HG02870 (cell line): ENCODE data around the gene GH1.

Experiments used
- ATAC-seq: cut with Tn5 transposase; IDR thresholded peaks from one replicate; pipeline ENCODE4 v1.9.1; 2021; ENCODE audit warnings: mild to moderate bottlenecking, moderate library complexity; ENCODE audit not compliant: unreplicated experiment

The GH1 gene

DNA sequence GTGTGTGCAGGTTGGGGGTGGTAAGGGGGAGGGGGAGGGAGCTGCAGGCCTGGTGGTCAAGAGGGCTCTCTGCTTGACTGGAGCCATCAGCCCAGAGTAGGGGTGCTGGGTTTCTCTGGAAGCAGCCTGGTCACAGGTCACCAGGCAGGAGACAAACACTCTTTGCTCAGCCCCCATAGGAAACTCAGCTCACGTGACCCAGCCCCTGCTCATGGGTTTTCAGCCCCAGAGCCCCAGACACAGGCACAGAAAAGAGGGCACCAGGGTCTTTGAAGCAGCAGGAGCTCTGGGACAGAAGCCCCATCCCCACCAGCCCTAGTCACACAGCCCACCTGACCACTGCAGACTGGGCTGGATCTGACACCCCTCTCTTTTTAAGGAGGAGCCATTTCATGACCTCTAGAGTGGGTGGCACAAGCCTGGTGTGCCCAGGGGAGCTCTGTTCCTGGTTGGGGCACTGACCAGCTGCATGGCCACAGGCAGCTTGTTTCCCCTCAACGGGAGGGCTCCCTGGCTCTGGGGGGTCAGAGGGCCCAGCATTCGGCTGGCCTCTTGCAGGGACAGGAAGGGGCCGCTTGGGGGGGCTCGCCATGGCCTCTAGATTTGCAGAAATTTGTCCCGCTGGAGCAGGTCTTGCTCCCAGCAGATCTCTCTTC is 27.3 kb upstream of the GH1 start:
- ATAC-seq = no peak

GRCh38 chr17:63944736-63945499 is 26.3 kb upstream of the GH1 start:
- ATAC-seq = no peak

- no peak for ATAC-seq
Observed at GRCh38 chr17:63943745-63944144, 25.1 kb upstream of the GH1 start.

GRCh38 chr17:63942309-63942985 is 23.8 kb upstream of the GH1 start:
- no peak for ATAC-seq

DNA sequence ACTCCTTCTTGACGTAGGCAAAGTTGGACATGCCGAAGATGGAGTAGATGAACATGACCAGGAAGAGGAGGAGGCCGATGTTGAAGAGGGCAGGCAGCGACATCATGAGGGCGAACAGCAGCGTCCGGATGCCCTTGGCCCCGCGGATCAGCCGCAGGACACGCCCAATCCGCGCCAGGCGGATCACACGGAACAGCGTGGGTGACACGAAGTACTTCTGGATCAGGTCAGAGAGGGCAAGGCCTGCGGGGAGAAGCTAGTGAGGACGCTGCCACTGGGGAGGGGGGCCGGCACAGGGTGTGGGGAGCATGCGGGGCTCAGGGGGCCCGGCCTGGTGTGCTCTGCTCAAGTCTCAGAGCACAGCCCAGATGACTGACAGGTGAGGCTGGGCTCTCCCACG is 23.1 kb upstream of the GH1 start:
- ATAC-seq = no peak

- no peak for ATAC-seq
Observed at GRCh38 chr17:63941162-63941561, 22.5 kb upstream of the GH1 start.

- no peak for ATAC-seq
Observed at GRCh38 chr17:63940584-63940983, 21.9 kb upstream of the GH1 start.

GRCh38 chr17:63939884-63940283 is 21.2 kb upstream of the GH1 start:
- no peak for ATAC-seq

- ATAC-seq = no peak
Observed at GRCh38 chr17:63939401-63939800, 20.8 kb upstream of the GH1 start.

GRCh38 chr17:63937920-63938319 is 19.3 kb upstream of the GH1 start:
- ATAC-seq = no peak

DNA sequence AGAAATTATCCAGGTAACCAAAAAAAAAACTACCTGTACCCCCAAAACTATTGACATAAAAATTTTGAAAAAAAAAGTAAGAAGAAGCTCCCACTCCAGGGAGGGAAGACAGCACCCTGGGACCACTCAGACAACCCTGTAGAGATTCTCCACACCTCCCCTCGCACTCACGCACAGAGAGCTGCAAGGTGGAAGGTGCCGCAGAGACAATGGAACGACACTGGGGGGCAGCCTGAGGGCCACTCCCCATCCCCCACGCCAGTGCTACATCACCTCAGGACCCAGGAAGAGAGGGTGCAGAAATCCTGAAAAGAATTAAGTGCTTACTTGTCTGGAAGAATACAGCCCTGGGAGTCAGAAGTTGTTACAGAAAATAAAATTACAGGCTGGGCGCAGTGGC is 18.7 kb upstream of the GH1 start:
- ATAC-seq = no peak

GRCh38 chr17:63934183-63935112 is 15.8 kb upstream of the GH1 start:
- no peak for ATAC-seq

DNA sequence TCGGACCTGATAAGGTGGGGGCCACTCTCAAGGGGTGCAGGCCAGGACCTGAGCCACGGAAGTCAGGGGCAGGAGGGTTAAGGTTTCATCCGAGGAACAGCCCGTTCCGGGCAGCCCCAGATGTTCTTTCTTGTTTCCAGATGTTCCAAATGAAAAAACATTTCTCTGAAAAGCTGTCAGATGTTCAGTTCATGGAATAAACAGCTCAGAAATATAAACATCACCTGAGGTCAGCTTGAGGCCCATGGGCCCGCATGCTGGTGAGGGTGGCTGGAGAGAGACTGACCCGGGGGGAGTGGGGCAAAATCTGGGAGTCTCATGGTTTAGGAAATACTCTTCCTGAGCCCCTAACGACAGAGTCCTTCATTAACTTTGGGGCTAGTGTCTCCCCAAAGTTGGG is 15.0 kb upstream of the GH1 start:
- no peak for ATAC-seq

DNA sequence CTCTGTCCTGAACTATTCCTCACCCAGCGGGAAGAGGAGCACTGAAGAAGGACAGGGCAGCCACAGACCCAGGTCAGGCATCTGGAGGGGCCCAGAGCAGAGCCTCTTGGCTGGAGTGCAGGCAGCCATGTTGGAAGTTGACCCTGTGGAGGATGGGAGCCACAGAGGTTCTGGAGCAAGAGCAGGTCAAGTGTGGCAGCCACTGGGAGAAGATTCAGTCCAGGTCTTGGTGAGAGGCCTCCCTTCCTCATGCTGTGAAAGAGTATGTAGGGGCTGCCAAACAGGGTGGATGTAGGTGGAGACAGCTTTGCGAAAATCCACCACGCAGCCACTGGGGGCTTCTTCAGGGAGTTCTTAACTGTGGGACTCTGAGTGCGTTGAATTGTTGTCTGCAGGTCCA is 14.1 kb upstream of the GH1 start:
- no peak for ATAC-seq

DNA sequence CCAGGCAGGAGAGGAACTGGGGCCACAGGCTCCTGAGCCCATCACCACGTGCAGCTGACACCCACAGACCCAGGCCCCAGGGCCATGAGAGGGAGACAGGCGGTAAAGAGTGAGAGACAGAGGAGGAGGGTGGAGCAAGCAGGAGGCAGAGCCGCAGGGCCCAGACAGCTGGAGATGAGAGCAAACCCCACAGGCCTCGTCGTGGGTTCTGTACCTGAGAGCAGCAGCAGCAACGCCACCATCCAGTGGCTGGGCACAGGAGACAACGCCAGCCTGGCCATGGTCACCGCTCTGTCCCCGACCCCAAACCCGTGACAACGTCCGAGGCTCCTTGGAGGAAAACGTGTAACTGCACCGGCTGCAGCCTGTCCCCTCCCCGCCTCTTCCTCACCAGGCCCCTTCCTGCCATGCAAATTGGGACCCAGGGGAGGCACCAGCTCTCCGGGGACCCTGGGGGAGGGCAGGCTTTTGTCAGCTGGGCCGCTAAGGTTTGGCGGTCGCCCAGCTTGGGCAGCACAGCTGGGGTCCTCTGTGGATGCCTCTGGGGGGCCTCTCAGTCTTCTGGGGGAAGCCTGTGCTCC is 13.4 kb upstream of the GH1 start, which contains the start of gene CD79B:
CD79B (minus strand) TSS at position 351 of the 581 bp plus-strand sequence; CDS start at position 281, 70 bp downstream.
- ATAC-seq = peak; percentile 79

GRCh38 chr17:63930951-63931575 is 12.4 kb upstream of the GH1 start:
- no peak for ATAC-seq

- ATAC-seq = no peak
Observed at GRCh38 chr17:63929860-63930766, 11.5 kb upstream of the GH1 start.

GRCh38 chr17:63928966-63929695 is 10.5 kb upstream of the GH1 start:
- no peak for ATAC-seq
